Mesendoderm (in vitro differentiated cells): ENCODE data around the gene ZNF746.

Source experiments
- DNase-seq: peaks from one replicate; pipeline ENCODE4 v3.0.0; 2013
- H2AK5ac ChIP-seq: 2 replicates; pipeline ENCODE4 v1.6.1; 2013; ENCODE audit warnings: low read length, inconsistent platforms
- H2BK120ac ChIP-seq: 2 replicates; pipeline ENCODE4 v1.6.1; 2013; ENCODE audit warnings: low read depth, mild to moderate bottlenecking, low read length, moderate library complexity, mixed read lengths
- H2BK15ac ChIP-seq: replicated peaks from 2 replicates; pipeline ENCODE4 v1.6.1; 2013; ENCODE audit warnings: low read depth, mild to moderate bottlenecking, moderate library complexity
- H2BK5ac ChIP-seq: 2 replicates; pipeline ENCODE4 v1.6.1; 2013; ENCODE audit warnings: low read length, inconsistent platforms
- H3K18ac ChIP-seq: 2 replicates; pipeline ENCODE4 v1.6.1; 2013; ENCODE audit warnings: mild to moderate bottlenecking, low read length, mixed read lengths
- H3K23ac ChIP-seq: one replicate; pipeline ENCODE4 v1.6.1; 2013; ENCODE audit warnings: low read length
- H3K27ac ChIP-seq: 2 replicates; pipeline ENCODE4 v1.5.1; 2013; ENCODE audit warnings: low read depth, mild to moderate bottlenecking, inconsistent platforms, low read length, moderate library complexity
- H3K27me3 ChIP-seq: 2 replicates; pipeline ENCODE4 v1.6.1; 2013; ENCODE audit warnings: low read length, control low read depth, mild to moderate bottlenecking, inconsistent platforms; ENCODE audit not compliant: insufficient read depth, poor library complexity
- H3K36me3 ChIP-seq: 2 replicates; pipeline ENCODE4 v1.6.1; 2013; ENCODE audit warnings: low read length, inconsistent platforms; ENCODE audit not compliant: control insufficient read depth, insufficient read depth
- H3K4ac ChIP-seq: one replicate; pipeline ENCODE4 v1.6.1; 2013; ENCODE audit warnings: low read depth, mild to moderate bottlenecking, low read length, moderate library complexity
- H3K4me1 ChIP-seq: 2 replicates; pipeline ENCODE4 v1.6.1; 2013; ENCODE audit warnings: low read depth, low read length, inconsistent platforms; ENCODE audit not compliant: control insufficient read depth
- H3K4me2 ChIP-seq: 2 replicates; pipeline ENCODE4 v1.6.1; 2013; ENCODE audit warnings: low read length
- H3K4me3 ChIP-seq: 2 replicates; pipeline ENCODE4 v1.5.1; 2013; ENCODE audit warnings: mild to moderate bottlenecking, low read length
- H3K56ac ChIP-seq: one replicate; pipeline ENCODE4 v1.6.1; 2013; ENCODE audit warnings: low read length
- H3K79me1 ChIP-seq: 2 replicates; pipeline ENCODE4 v1.6.1; 2013; ENCODE audit warnings: low read length, inconsistent platforms
- H3K79me2 ChIP-seq: 2 replicates; pipeline ENCODE4 v1.6.1; 2013; ENCODE audit warnings: mild to moderate bottlenecking, low read length; ENCODE audit not compliant: control insufficient read depth, insufficient read depth
- H3K9ac ChIP-seq: 2 replicates; pipeline ENCODE4 v1.6.1; 2013; ENCODE audit warnings: low read length, inconsistent platforms
- H4K5ac ChIP-seq: one replicate; pipeline ENCODE4 v1.6.1; 2013; ENCODE audit warnings: low read length
- H4K8ac ChIP-seq: one replicate; pipeline ENCODE4 v1.6.1; 2013; ENCODE audit warnings: low read depth, mild to moderate bottlenecking, control low read depth, low read length, moderate library complexity
- WGBS: extraction: QIAGEN DNeasy Blood & Tissue Kit; methylation state at CpG from one replicate; pipeline ENCODE4 v1.1.7; 2013; ENCODE audit warnings: low lambda C conversion rate, missing lambda C conversion rate; ENCODE audit not compliant: insufficient coverage; ENCODE audit errors: extremely low coverage; 5-methylcytosine and 5-hydroxymethylcytosine counted together

The ZNF746 gene

DNA sequence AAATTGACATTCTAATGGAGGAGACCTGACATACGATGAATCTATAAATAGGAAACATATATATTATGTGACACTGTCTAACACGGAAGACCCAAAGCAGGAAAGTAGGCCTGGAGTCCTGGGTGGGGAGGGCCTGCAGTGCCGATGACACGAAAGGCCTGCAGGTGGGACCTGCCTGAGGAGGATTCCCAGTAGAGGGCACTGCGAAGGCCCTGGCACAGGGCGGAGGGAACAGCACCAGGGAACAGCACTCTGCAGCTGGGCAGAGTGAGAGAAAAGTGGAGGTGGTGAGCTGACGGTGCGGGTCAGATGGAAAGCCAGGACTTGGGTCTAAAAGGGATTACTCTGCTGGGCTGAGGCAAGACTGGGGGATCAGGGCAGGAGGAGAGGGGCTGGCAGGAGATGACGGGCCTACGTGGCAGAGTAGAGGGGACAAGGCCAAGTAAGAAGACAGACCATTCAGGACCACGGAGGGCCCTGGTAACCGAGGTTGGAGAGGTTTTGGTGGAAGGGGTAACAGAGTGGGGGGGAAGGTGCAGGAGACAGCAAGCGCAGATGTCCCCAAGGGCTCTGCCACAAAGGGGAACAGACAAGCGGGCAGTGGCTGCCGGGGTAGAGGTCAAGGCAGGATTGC, 8.1 kb downstream of the ZNF746 start:
- H3K56ac ChIP-seq = no peak overlapping the region
- H3K4me3 ChIP-seq = no peak overlapping the region
- H3K4me2 ChIP-seq = no peak overlapping the region
- H2BK15ac ChIP-seq = no peak overlapping the region
- no peak overlapping the region for H2BK5ac ChIP-seq
- H3K18ac ChIP-seq = no peak overlapping the region
- peaks cover 2% of the 10 kb centered on the region for H3K79me1 ChIP-seq
- H3K4me1 ChIP-seq = no peaks in the 10 kb centered on the region
- H4K8ac ChIP-seq = no peak overlapping the region
- H3K27me3 ChIP-seq = no peaks in the 10 kb centered on the region
- H3K23ac ChIP-seq = no peak overlapping the region
- no peak overlapping the region for H4K5ac ChIP-seq
- no peak overlapping the region for H3K9ac ChIP-seq
- H3K36me3 ChIP-seq = peaks cover 11% of the 10 kb centered on the region
- no peak overlapping the region for H2BK120ac ChIP-seq
- H3K27ac ChIP-seq = no peak overlapping the region
- no peaks in the 10 kb centered on the region for H3K79me2 ChIP-seq
- DNase-seq = peak; percentile 48
- no peak overlapping the region for H2AK5ac ChIP-seq
- no peak overlapping the region for H3K4ac ChIP-seq
- no CpG with 5 or more reads among the region's 15 CpGs for WGBS

DNA sequence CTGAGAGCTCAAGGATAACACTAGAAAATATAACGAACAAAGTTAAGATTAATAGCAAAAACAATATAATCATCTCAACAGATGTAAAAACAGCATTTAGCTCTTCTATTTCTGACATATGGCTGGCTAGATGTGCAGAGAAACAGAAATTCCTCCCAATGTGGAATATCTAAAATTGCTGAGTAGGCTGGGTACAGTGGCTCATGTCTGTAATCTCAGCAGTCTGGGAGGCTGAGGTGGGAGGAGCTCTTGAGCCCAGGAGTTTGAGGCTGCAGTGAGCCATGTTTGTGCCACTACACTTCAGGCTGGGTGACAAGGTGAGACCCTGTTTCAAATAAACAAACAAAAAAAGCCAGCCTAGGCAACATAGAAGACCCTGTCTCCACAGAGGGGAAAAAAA, 18.0 kb downstream of the ZNF746 start:
- Histone ChIP-seq H2AK5ac (no peak overlapping the region), H3K4me1 (peaks cover 6% of the 10 kb centered on the region)

DNA sequence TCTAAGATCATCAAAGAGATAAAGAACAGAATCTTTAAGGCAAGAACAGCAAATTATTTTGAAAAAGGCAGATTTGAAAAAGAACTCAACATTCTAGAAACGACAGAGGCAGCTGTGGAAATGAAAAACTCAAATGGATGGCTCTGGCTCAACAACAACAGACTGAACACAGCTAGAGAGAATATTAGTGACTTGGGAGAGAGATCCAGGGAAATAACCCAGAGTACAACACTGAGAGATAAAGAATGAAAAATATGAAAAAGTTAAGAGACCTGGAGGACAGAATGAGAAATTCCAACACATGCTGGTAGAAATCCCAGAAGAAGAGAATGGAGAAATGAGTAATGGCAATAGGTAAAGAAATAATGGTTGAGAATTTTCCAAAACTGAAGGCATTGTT, 18.9 kb downstream of the ZNF746 start:
- no peak overlapping the region for H3K18ac ChIP-seq
- no CpG with 5 or more reads among the region's 1 CpG for WGBS
- peaks cover 6% of the 10 kb centered on the region for H3K4me1 ChIP-seq
- H3K4ac ChIP-seq = no peak overlapping the region
- H3K79me1 ChIP-seq = no peaks in the 10 kb centered on the region
- H4K8ac ChIP-seq = no peak overlapping the region
- DNase-seq = no peak
- H3K4me2 ChIP-seq = no peak overlapping the region
- no peak overlapping the region for H3K56ac ChIP-seq
- no peak overlapping the region for H3K4me3 ChIP-seq
- H3K27me3 ChIP-seq = no peaks in the 10 kb centered on the region
- no peak overlapping the region for H2BK120ac ChIP-seq
- peaks cover under 1% of the 10 kb centered on the region for H3K36me3 ChIP-seq
- H3K79me2 ChIP-seq = no peaks in the 10 kb centered on the region
- H3K27ac ChIP-seq = no peak overlapping the region
- no peak overlapping the region for H3K9ac ChIP-seq
- H2BK15ac ChIP-seq = no peak overlapping the region
- no peak overlapping the region for H2BK5ac ChIP-seq
- no peak overlapping the region for H3K23ac ChIP-seq
- no peak overlapping the region for H4K5ac ChIP-seq
- no peak overlapping the region for H2AK5ac ChIP-seq

More for the DNA sequence above, 18.0 kb downstream of the ZNF746 start:
- no peak for DNase-seq
- Histone ChIP-seq H2BK5ac (no peak overlapping the region), H3K9ac (no peak overlapping the region), H3K36me3 (no peaks in the 10 kb centered on the region), H4K5ac (no peak overlapping the region), H3K27me3 (no peaks in the 10 kb centered on the region), H3K27ac (no peak overlapping the region), H2BK15ac (no peak overlapping the region), H3K23ac (no peak overlapping the region), H2BK120ac (no peak overlapping the region), H3K18ac (no peak overlapping the region), H3K4me3 (no peak overlapping the region), H3K4me2 (no peak overlapping the region), H3K4ac (no peak overlapping the region), H3K56ac (no peak overlapping the region), H3K79me1 (no peaks in the 10 kb centered on the region), H3K79me2 (no peaks in the 10 kb centered on the region), H4K8ac (no peak overlapping the region)
- WGBS = no CpG with 5 or more reads among the region's 1 CpG

- no peak overlapping the region for H3K4me3 ChIP-seq
- no peaks in the 10 kb centered on the region for H3K79me1 ChIP-seq
- H3K23ac ChIP-seq = no peak overlapping the region
- no peak overlapping the region for H3K18ac ChIP-seq
- H3K27me3 ChIP-seq = no peaks in the 10 kb centered on the region
- no peak overlapping the region for H2BK120ac ChIP-seq
- WGBS = no CpG with 5 or more reads among the region's 18 CpGs
- H3K36me3 ChIP-seq = peaks cover 1% of the 10 kb centered on the region
- no peak overlapping the region for H3K56ac ChIP-seq
- H3K4me1 ChIP-seq = peaks cover 6% of the 10 kb centered on the region
- peak; percentile 80 for DNase-seq
- H3K4me2 ChIP-seq = no peak overlapping the region
- H3K27ac ChIP-seq = no peak overlapping the region
- H4K8ac ChIP-seq = no peak overlapping the region
- H3K79me2 ChIP-seq = no peaks in the 10 kb centered on the region
- no peak overlapping the region for H2AK5ac ChIP-seq
- no peak overlapping the region for H3K9ac ChIP-seq
- H3K4ac ChIP-seq = no peak overlapping the region
- no peak overlapping the region for H4K5ac ChIP-seq
- no peak overlapping the region for H2BK15ac ChIP-seq
- no peak overlapping the region for H2BK5ac ChIP-seq
Measured at GRCh38 chr7:149477494-149478443, 19.8 kb downstream of the ZNF746 start.

GRCh38 chr7:149476791-149477190, 20.8 kb downstream of the ZNF746 start:
- Histone ChIP-seq H4K5ac (no peak overlapping the region), H3K23ac (no peak overlapping the region), H3K4ac (no peak overlapping the region), H3K18ac (no peak overlapping the region), H2BK5ac (no peak overlapping the region), H3K4me2 (no peak overlapping the region), H3K27ac (no peak overlapping the region), H3K9ac (no peak overlapping the region), H4K8ac (no peak overlapping the region), H3K79me2 (no peaks in the 10 kb centered on the region), H3K4me3 (no peak overlapping the region), H2BK15ac (no peak overlapping the region), H3K56ac (no peak overlapping the region), H3K27me3 (no peaks in the 10 kb centered on the region), H2BK120ac (no peak overlapping the region), H3K36me3 (peaks cover 1% of the 10 kb centered on the region), H2AK5ac (no peak overlapping the region), H3K4me1 (peaks cover 6% of the 10 kb centered on the region), H3K79me1 (no peaks in the 10 kb centered on the region)
- no peak for DNase-seq
- WGBS = no CpG with 5 or more reads among the region's 12 CpGs
